Calu3 (cell line): ENCODE results near the gene RILPL2. TPM values are rescaled to one million over a fixed set of nuclear protein-coding genes. Genes with fewer than 3 reads are reported as not detected.

Experiments
- BruUV-seq: library from RNA; stranded (reverse); fragments of 400-500 nt; replicated peaks from 2 replicates; lab custom pipeline; 2021; lab: Mats Ljungman, UMichigan
- CTCF ChIA-PET: fragments of 300-600 bp; sonication (Branson Sonifier 250); formaldehyde crosslinking; loops from one replicate; lab custom pipeline; 2022; ENCODE audit warnings: antibody characterized with exemption; lab: Charles Lee
- DNase-seq: peaks from one replicate; pipeline ENCODE4 v3.0.0; 2022
- H3K27ac Mint-ChIP-seq: one replicate; pipeline ENCODE4 v1.8.0; 2022; ENCODE audit warnings: mixed read lengths; ENCODE audit not compliant: unreplicated experiment
- H3K27me3 Mint-ChIP-seq: one replicate; pipeline ENCODE4 v1.8.0; 2022; ENCODE audit warnings: mixed read lengths; ENCODE audit not compliant: unreplicated experiment
- H3K36me3 Mint-ChIP-seq: one replicate; pipeline ENCODE4 v1.8.0; 2022; ENCODE audit warnings: mild to moderate bottlenecking, moderate library complexity, mixed read lengths; ENCODE audit not compliant: insufficient read depth, unreplicated experiment
- H3K4me1 Mint-ChIP-seq: one replicate; pipeline ENCODE4 v1.8.0; 2022; ENCODE audit warnings: mild to moderate bottlenecking, low read depth, mixed read lengths; ENCODE audit not compliant: unreplicated experiment
- H3K4me3 Mint-ChIP-seq: one replicate; pipeline ENCODE4 v1.8.0; 2022; ENCODE audit warnings: mild to moderate bottlenecking, low read depth, moderate library complexity, mixed read lengths; ENCODE audit not compliant: unreplicated experiment
- H3K9me3 Mint-ChIP-seq: one replicate; pipeline ENCODE4 v1.8.0; 2022; ENCODE audit warnings: low read depth, mixed read lengths; ENCODE audit not compliant: unreplicated experiment
- intact Hi-C: fragments of 100-400 bp; cut with micrococcal nuclease; formaldehyde crosslinking; loops from one replicate; pipeline ENCODE4 v1.10.0; 2022; ENCODE audit not compliant: unreplicated experiment
- total RNA-seq: library from RNA; stranded (reverse); gene quantifications from 2 replicates; pipeline ENCODE4 v1.2.3, GENCODE V29; 2022
- TF ChIP-seq, protein P1 (sequence below): fragments of 200-600 bp; IDR thresholded peaks from one replicate; pipeline ENCODE4 v1.8.0; 2022; ENCODE audit warnings: antibody characterized with exemption; ENCODE audit not compliant: unreplicated experiment

RILPL2 gene
- total RNA-seq, 1 experiment from 2014 or later: 2.8 TPM

DNA sequence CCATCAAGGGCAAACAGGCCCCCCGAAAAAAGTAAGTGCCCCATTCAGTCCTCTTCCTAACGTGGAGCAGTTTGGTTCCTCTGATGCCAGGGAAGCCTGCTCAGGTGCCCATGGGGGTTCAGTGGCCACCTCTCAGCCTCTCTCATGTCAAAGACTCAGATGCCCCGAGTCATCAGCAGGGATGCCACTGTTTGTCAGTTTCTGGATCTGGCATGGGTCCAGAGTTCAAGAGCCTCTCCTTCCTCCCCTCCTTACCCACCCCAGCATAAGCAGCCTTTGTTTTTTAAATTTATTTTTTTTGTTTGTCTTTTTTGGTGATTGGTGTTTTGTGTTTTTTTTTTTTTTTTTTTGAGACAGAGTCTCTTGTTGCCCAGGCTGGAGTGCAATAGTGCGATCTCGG lies 41.2 kb downstream of the RILPL2 start:
- Mint-ChIP-seq H3K27ac (no peak overlapping the region), H3K9me3 (no peaks in the 10 kb centered on the region), H3K4me1 (peaks cover 6% of the 10 kb centered on the region), H3K4me3 (no peak overlapping the region), H3K36me3 (peaks cover 77% of the 10 kb centered on the region), H3K27me3 (no peaks in the 10 kb centered on the region)
- DNase-seq: no peak
- intact Hi-C loops: no loop called here
- TF ChIP-seq, protein P1, sequence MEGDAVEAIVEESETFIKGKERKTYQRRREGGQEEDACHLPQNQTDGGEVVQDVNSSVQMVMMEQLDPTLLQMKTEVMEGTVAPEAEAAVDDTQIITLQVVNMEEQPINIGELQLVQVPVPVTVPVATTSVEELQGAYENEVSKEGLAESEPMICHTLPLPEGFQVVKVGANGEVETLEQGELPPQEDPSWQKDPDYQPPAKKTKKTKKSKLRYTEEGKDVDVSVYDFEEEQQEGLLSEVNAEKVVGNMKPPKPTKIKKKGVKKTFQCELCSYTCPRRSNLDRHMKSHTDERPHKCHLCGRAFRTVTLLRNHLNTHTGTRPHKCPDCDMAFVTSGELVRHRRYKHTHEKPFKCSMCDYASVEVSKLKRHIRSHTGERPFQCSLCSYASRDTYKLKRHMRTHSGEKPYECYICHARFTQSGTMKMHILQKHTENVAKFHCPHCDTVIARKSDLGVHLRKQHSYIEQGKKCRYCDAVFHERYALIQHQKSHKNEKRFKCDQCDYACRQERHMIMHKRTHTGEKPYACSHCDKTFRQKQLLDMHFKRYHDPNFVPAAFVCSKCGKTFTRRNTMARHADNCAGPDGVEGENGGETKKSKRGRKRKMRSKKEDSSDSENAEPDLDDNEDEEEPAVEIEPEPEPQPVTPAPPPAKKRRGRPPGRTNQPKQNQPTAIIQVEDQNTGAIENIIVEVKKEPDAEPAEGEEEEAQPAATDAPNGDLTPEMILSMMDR: no peak
- BruUV-seq: no TSS peak
- CTCF ChIA-PET: no interaction called here

DNA sequence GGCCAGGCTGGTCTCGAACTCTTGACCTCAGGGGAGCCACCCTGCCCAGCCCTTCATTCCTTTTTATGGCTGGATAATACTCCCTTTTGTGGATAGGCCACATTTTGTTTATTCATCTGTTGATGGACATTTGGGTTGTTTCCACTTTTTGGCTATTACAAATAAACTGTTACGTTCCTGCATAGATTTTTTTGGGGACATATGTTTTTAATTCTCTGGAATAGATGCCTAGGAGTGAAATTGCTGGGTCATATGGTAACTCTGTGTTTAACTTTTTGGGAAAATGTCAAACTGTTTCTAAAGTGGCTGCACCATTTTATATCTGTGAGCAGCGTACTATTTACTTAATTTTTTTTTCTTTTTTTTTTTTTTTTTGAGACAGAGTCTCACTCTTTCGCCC lies 42.7 kb downstream of the RILPL2 start:
- intact Hi-C loops: no loop called here
- Mint-ChIP-seq H3K27me3 (no peaks in the 10 kb centered on the region), H3K4me3 (no peak overlapping the region), H3K36me3 (peaks cover 79% of the 10 kb centered on the region), H3K9me3 (no peaks in the 10 kb centered on the region), H3K4me1 (peaks cover 11% of the 10 kb centered on the region), H3K27ac (no peak overlapping the region)
- no peak for DNase-seq
- BruUV-seq: no TSS peak
- TF ChIP-seq, protein P1: no peak
- CTCF ChIA-PET: no interaction called here

DNA sequence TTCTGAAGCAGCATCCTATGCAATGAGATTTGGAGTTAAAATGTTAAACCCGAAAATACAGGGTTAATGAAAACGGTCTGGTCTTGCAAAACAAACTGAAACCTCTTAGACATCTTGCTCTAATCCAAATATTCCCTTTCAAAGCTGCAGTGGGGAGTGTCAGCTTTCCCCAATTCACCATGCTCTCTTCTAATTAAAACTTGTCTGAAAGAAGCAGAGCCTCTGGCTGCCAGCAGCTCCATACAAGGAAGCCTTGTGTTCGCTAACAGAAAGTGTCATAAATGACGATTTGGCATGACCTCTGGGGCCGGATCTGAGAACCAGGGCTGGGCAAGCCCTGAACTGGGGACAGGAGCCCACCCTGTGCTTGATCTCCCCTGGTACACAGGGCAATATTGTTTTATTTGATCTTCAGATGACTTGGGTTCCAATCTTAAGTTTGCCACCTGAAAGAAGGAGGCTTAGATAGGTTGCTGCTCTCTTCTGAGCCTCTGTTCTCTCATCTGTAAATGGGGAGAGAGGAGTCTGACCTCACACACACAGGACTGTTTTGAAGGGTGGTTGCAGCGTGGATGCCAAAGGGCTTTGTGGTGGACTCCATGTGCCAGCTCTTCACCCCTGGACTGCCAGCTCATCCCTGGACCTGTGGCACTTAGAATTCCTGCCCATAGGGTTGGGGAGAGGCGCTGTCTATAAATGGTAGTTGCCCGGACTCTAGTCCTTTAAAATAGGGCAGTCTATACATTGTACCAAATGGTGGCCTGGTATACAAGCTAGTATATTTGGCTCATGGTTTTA lies 44.7 kb downstream of the RILPL2 start:
- no peak overlapping the region for H3K4me3 Mint-ChIP-seq

DNA sequence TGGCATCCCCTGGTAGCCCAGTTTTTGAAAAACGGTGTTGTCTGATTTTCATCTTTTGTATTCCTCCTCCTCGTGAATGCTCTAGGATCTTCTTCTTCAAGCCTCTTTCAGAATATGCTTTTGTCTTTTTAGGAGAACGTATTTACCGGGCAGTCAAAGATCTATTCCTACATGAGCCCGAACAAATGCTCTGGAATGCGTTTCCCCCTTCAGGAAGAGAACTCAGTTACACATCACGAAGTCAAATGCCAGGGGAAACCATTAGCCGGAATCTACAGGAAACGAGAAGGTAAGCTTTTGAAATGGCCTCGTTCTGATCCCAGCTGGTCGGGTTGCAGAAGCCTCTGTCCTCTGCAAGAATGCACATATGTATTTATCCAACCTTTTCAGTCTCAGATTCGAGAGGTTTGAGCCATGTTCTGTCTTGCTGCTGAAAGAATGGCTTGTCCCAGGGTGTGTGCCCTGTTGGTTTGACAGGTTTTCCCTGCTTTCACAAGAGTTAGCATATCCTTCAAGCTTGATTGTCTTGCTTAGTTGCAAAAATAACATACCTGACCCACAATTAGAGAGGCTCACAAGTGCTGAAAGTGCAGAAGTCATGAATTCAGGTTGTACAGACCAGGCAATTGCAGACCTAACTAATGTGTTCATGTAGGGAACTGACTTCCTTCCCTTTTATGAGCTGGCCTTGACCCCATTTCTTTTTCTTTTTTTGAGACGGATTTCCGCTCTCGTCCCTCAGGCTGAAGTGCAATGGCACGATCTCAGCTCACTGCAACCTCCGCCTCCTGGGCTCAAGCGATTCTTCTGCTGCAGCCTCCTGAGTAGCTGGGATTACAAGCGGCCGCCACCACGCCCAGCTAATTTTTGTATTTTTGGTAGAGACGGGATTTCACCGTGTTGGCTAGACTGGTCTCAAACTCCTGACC lies 45.7 kb downstream of the RILPL2 start:
- peak overlapping the region; percentile 88 for H3K27ac Mint-ChIP-seq
- H3K36me3 Mint-ChIP-seq: peaks cover 63% of the 10 kb centered on the region
- H3K4me1 Mint-ChIP-seq: peaks cover 27% of the 10 kb centered on the region
- H3K27me3 Mint-ChIP-seq: no peaks in the 10 kb centered on the region
- no peaks in the 10 kb centered on the region for H3K9me3 Mint-ChIP-seq
- TSS peak; percentile 23 for BruUV-seq
- CTCF ChIA-PET: interaction anchor here (0.6 kb wide), 1 partner anchor 586 kb away, joined by 4 read pairs; no protein-coding TSS in a partner anchor
- TF ChIP-seq, protein P1: no peak
- H3K4me3 Mint-ChIP-seq: peak overlapping the region; percentile 94
- intact Hi-C loops: no loop called here
- no peak for DNase-seq

More for the DNA sequence above, 44.7 kb downstream of the RILPL2 start:
- Mint-ChIP-seq H3K36me3 (peaks cover 73% of the 10 kb centered on the region), H3K4me1 (peaks cover 26% of the 10 kb centered on the region), H3K27me3 (no peaks in the 10 kb centered on the region), H3K9me3 (no peaks in the 10 kb centered on the region), H3K27ac (no peak overlapping the region)
- BruUV-seq: no TSS peak
- DNase-seq: no peak
- TF ChIP-seq, protein P1: no peak
- intact Hi-C loops: no loop called here
- CTCF ChIA-PET: no interaction called here
